OCI-LY1 (cell line): ENCODE measurements around the gene NAV2.

Source experiments
- CTCF ChIP-seq: fragments of 200-600 bp; sonication (generic), shearing (Covaris generic); IDR thresholded peaks from 2 replicates; pipeline ENCODE4 v1.5.1; 2017; ENCODE audit warnings: mild to moderate bottlenecking, antibody characterized with exemption, low read length, moderate library complexity, mixed read lengths
- EZH2 ChIP-seq: fragments of 200-600 bp; sonication (generic), shearing (Covaris generic); IDR thresholded peaks from 2 replicates; pipeline ENCODE4 v1.8.0; 2017; ENCODE audit warnings: borderline replicate concordance, mixed run types, mild to moderate bottlenecking, antibody characterized with exemption, low read length, moderate library complexity, mixed read lengths

- TF ChIP-seq CTCF = no peak
- no peak for TF ChIP-seq EZH2
Observed at GRCh38 chr11:20035375-20035700, 322.7 kb downstream of the NAV2 start.
